Measurements from ENCODE around the gene EPS8. TPM values are rescaled to one million over a fixed set of nuclear protein-coding genes. Genes with fewer than 3 reads are reported as not detected.

The EPS8 gene
- polyA plus RNA-seq, 4 donors, result 61.1 to 65.8 (median 61.9) TPM

DNA sequence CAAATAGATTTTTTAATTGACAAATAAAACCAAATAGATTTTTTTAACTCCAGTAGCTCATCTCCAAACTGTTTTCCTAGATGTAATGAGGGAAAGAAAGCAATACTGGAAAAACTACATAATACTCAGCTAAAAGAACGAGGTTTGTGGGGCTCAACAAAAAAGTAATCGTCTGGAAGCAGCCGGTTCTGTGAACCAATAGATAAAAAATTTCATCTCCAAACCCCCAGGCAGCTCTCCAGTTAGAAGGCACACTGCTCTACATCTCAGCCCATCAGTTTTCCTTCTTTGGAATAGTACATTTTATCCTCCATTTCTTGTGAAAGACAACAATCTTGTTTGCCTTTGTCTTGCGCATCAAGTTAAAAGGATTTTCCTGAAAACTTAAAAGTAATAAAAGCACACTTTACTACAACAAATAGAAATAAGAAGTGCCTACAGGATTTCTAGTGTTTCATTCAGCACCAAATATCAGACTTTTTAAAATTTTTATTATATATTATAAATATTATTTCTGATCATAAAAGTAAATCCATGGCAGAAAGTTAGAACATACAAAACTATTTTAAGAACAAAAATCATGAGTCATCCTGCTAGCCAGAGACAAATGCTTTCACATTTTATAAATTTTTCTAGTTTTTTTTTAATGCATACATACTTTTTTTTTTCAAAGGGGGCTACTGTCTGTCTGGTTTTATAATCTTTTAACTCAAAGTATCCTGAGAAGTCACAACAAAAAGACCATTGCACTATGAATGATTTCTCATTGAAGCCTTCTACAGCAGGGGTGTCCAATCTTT, 67.7 kb downstream of the EPS8 start:
- no peak for DNase-seq (ENCODE audit: low read depth in 4 of 4, low spot score in 3 of 4)

DNA sequence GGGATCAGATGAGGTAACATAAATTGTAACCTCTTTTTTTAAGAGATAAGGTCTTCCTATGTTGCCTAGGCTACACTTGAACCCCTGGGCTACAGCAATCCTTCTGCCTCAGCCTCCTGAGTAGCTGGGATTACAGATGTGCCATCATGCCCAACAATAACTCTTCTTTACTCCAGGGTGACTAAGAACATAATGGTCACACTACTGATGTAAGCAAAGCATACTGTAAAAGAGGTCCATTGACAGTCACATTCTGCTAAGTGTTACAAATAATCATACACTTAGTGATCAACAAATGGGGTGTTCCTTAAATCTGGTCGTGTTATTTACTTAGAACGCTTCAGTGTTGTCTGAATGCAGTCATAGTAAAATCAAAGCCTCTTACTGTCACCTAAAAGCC, 68.9 kb downstream of the EPS8 start:
- no peak for DNase-seq (ENCODE audit: low read depth in 4 of 4, low spot score in 3 of 4)

- DNase-seq (ENCODE audit: low read depth in 4 of 4, low spot score in 3 of 4), result no peak
Measured at GRCh38 chr12:15719230-15719629, 70.0 kb downstream of the EPS8 start.

DNA sequence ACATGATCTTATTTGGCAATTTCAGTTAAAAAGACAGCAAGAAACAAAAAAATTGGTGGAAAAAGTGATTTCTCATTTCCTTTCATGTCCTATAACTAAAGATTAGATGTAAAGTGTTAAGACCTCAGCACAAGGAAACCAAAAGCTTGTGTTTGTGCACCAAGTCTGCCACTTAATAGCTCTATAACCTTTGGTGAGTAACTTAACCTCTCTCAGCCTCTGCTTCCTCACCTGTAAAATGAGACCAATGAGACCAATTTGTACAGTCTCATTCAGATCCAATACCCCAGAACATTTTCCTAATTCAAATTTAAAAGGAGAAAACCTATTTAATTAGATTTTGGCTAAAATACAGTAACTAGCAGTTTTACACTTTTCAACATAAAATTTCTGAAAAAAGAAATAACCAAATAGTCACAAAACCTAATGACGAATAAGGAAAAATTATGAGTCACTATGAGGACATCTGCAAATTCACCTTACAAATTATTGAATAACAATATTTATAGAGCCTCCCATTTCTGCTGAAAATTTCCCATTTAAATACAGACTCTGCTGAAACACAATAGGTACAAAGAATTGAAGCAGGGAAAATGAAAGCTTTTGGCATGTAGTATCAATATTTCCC, 71.1 kb downstream of the EPS8 start:
- DNase-seq (ENCODE audit: low read depth in 4 of 4, low spot score in 3 of 4), result no peak

GRCh38 chr12:15716581-15716980, 72.6 kb downstream of the EPS8 start:
- DNase-seq (ENCODE audit: low read depth in 4 of 4, low spot score in 3 of 4), result no peak

GRCh38 chr12:15714256-15714655, 74.9 kb downstream of the EPS8 start:
- DNase-seq (ENCODE audit: low read depth in 4 of 4, low spot score in 3 of 4), result no peak

DNA sequence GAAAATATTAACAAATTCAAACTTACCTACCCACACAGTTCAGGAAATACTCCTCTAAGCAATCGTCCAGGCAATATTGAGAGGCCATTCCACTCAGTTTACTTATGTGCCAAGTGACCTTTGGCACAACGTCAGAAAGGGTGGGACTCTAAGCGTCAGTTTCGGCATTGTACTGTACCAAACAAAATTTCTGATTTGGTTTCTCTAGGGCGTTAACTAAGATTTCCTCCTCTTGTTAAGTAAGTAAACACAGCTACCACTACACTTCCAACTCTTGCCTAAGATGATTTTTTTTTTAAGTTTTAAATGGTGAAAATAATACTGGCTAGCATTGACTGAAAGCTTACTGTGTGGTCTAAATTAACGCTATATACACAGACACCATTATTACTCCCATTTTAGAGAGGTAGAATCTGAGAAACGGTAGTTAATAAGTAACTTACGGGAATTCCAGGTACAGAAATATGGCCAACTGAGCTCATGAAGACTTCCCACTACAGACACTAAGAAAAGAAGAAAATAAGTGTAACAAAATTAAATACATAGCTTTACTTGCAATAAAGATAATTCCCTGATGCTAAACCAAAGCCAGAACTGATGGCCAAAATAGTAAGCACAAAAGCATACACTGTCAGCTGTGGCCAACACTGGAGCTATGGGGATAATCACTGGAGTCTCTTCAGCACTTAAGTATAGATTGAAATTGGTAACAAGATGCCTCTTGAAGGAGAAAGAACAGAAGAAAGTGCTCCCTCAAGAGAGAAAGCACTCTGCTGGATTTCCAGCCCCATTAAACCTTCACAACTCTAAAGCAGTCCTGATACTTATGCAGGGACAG, 76.1 kb downstream of the EPS8 start:
- no peak for DNase-seq (ENCODE audit: low read depth in 4 of 4, low spot score in 3 of 4)

DNA sequence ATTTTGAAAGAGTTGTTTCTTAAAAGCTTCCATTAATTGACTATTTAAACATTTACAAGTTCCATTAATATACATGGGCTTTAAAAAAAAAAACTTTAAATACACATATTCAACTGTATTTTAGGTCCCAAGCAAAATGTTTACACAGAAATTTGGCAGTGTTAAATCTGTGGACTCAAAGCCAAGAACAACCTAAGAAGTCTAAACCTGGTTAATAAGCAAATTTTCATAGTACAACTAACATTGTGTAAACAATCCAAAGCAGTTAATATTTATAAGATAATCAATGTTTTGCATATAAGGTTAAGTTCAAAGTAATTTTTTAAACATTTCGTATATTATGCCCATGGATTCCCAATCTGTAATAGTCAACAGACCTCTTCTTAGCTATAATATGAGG, 77.0 kb downstream of the EPS8 start:
- DNase-seq (ENCODE audit: low read depth in 4 of 4, low spot score in 3 of 4), result no peak

DNA sequence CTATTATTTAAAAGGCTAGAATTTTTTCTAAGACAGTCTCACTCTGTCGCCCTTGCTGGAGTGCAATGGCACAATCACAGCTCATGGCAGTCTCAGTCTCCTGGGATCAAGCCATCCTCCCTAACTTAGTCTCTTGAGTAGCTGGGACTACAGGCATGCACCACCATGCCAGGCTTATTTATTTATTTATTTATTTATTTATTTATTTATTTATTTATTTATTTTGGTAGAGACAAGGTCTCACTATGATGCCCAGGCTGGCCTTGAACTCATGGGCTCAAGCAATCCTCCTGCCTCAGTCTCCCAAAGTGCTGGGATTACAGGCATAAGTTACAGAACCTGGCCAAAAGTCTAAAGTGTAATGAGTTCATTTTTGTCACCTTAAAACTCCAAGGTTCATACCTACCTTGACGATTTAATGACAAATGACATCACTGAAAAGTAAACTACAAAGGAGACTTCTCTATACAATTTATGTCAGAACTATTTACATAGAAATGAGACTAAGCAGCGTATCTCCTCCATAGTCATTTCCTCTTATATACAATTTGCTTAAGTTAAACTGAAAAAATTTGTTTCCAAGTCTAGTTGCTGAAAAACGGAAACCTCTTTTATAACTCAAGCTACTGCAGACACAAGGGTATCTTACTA, 78.2 kb downstream of the EPS8 start:
- no peak for DNase-seq (ENCODE audit: low read depth in 4 of 4, low spot score in 3 of 4)

DNA sequence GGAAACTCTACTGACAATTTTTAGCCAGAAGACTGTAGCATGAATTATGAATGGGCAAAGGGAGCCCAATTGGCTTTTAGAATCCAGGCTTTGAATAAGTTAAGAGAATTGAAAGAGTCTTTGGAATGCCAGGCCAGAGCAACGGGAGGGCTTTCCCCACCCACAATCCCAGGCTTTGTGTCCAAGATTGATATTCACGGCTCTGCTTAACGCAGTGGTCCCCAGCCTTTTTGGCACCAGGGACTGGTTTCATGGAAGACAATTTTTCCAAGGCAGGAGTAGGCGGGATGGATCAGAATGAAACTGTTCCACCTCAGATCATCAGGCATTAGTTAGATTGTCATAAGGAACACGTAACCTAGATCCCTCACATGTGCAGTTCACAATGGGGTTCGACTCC, 79.6 kb downstream of the EPS8 start:
- DNase-seq (ENCODE audit: low read depth in 4 of 4, low spot score in 3 of 4), result no peak

- DNase-seq (ENCODE audit: low read depth in 4 of 4, low spot score in 3 of 4), result no peak
Measured at GRCh38 chr12:15708396-15709076, 80.7 kb downstream of the EPS8 start.

- no peak for DNase-seq (ENCODE audit: low read depth in 4 of 4, low spot score in 3 of 4)
Measured at GRCh38 chr12:15707516-15708199, 81.5 kb downstream of the EPS8 start.

DNA sequence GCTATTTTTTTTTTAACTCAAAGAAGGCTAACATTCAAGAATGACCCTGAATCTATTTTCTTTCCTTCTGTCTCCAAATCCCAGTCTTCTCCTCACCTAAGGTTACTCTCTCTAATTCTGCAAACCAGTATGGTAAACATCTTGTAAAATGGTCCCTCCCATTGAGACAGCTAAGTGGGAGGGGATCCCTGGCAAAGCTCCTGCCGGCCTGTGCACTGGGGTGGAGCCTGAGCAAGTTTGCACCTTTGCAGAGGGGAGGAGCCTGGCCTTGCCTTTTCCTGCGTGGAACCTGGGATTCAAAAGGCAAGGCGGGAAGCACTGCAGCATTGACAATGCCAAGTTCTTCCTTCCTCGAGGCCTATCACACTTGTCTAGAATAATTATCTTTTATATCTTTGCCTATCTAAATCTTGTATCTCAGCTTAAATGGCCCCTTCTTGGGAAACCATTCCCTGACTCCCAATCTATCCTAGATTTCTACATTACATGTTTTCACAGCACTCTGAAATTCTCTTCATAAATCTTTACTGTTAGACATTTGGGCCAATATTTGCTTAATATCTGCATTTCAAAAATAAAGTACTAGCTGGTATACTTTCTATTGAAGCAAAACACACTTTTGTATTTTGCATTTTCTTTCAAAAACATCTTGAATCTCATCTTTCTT, 83.0 kb downstream of the EPS8 start:
- no peak for DNase-seq (ENCODE audit: low read depth in 4 of 4, low spot score in 3 of 4)

DNA sequence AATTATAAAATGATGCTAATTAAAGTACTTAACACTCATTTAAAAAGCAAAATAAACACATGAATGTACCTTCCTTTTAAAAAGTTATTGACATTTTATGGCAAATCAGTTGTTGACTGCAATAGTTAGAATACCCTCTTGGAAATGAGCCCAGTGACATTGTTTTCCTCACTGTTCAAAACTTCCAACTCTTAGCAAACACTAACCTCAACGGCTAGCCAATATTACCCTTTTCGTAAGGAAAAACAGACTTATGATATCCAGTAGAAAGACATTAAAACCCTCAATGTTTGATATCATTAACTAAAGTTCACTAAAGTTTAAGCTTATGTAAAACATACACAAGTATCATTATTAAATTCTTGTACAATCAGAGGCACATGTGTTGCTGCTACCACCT, 83.6 kb downstream of the EPS8 start:
- no peak for DNase-seq (ENCODE audit: low read depth in 4 of 4, low spot score in 3 of 4)

GRCh38 chr12:15702276-15702675, 86.9 kb downstream of the EPS8 start:
- no peak for DNase-seq (ENCODE audit: low read depth in 4 of 4, low spot score in 3 of 4)

DNA sequence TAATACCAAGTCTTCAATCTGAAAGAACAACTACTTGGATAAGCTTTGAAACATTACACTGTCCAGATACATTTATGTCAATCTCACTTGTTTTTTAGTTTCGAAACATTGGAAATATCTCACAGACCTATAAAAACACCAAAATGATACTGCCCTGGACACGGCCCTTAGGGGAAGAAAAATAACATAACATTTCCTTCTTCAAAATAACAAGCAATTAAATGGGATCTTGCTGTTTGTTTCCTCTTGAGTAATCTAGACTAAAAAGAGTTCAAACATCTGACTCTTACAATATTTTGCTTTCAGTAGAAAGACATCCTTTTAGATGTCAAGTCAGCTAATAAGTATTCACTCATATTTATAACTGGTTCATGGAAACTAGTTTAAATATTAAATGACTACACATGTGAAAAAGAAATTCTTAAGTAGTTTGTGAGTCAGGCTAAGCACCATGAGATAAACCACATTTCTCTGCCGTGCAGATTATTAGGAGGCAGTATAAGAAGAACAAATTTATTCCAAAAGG, 87.5 kb downstream of the EPS8 start:
- DNase-seq (ENCODE audit: low read depth in 4 of 4, low spot score in 3 of 4), result no peak

GRCh38 chr12:15701206-15701605, 88.0 kb downstream of the EPS8 start:
- DNase-seq (ENCODE audit: low read depth in 4 of 4, low spot score in 3 of 4), result no peak

GRCh38 chr12:15700595-15700994, 88.6 kb downstream of the EPS8 start:
- DNase-seq (ENCODE audit: low read depth in 4 of 4, low spot score in 3 of 4), result no peak

GRCh38 chr12:15699886-15700285, 89.3 kb downstream of the EPS8 start:
- no peak for DNase-seq (ENCODE audit: low read depth in 4 of 4, low spot score in 3 of 4)
